Caco-2 (cell line): ENCODE measurements around the gene ARL1. TPM values are rescaled to one million over a fixed set of nuclear protein-coding genes. Genes with fewer than 3 reads are reported as not detected.

Experiments
- BruUV-seq: library from RNA; stranded (reverse); fragments of 400-500 nt; replicated peaks from 2 replicates; lab custom pipeline; 2021; lab: Mats Ljungman, UMichigan
- CTCF ChIA-PET: fragments of 300-600 bp; sonication (Branson Sonifier 250); formaldehyde crosslinking; loops from one replicate; lab custom pipeline; 2022; ENCODE audit warnings: antibody characterized with exemption; lab: Charles Lee
- POLR2A ChIA-PET: fragments of 300-600 bp; sonication (Branson Sonifier 250); formaldehyde crosslinking; loops from one replicate; lab custom pipeline; 2022; ENCODE audit warnings: antibody characterized with exemption; lab: Charles Lee
- DNase-seq, 2 experiments: peaks; one replicate each; pipeline versions ENCODE4 v3.0.0 to v3.0.0-alpha.2; 2020 to 2022
- H3K27me3 ChIP-seq: replicated peaks from 2 replicates; pipeline ENCODE4 v1.6.0; 2011; ENCODE audit warnings: low read length; ENCODE audit not compliant: control insufficient read depth, insufficient read depth
- H3K36me3 ChIP-seq: 2 replicates; pipeline ENCODE4 v1.5.1; 2011; ENCODE audit warnings: low read length; ENCODE audit not compliant: control insufficient read depth, insufficient read depth
- H3K4me1 ChIP-seq: fragments of 250-450 bp; sonication (Bioruptor Pico); 2 replicates; pipeline ENCODE4 v1.5.1; 2020; ENCODE audit warnings: mild to moderate bottlenecking
- H3K4me3 ChIP-seq: 2 replicates; pipeline ENCODE4 v1.5.1; 2011; ENCODE audit warnings: low read depth, mild to moderate bottlenecking, control low read depth, low read length
- H3K9me3 ChIP-seq: fragments of 250-450 bp; sonication (Bioruptor Pico); 2 replicates; pipeline ENCODE4 v1.5.1; 2020; ENCODE audit warnings: mild to moderate bottlenecking, moderate library complexity
- H3K27ac Mint-ChIP-seq: one replicate; pipeline ENCODE4 v1.8.0; 2022; ENCODE audit warnings: mixed read lengths; ENCODE audit not compliant: unreplicated experiment
- H3K27me3 Mint-ChIP-seq: one replicate; pipeline ENCODE4 v1.8.0; 2022; ENCODE audit warnings: mixed read lengths; ENCODE audit not compliant: insufficient read depth, unreplicated experiment
- H3K36me3 Mint-ChIP-seq: one replicate; pipeline ENCODE4 v1.8.0; 2022; ENCODE audit warnings: mild to moderate bottlenecking, mixed read lengths; ENCODE audit not compliant: insufficient read depth, unreplicated experiment
- H3K4me1 Mint-ChIP-seq: one replicate; pipeline ENCODE4 v1.8.0; 2022; ENCODE audit warnings: low read depth, mixed read lengths; ENCODE audit not compliant: unreplicated experiment
- H3K4me3 Mint-ChIP-seq: one replicate; pipeline ENCODE4 v1.8.0; 2022; ENCODE audit warnings: mild to moderate bottlenecking, moderate library complexity, mixed read lengths; ENCODE audit not compliant: unreplicated experiment
- H3K9me3 Mint-ChIP-seq: one replicate; pipeline ENCODE4 v1.8.0; 2022; ENCODE audit warnings: mixed read lengths; ENCODE audit not compliant: unreplicated experiment
- CTCF ChIP-seq, 2 experiments: fragments of 200-600 bp in 1 of 2; IDR thresholded peaks; 1 replicate in 1 of 2; 2 replicates in 1 of 2; pipeline versions ENCODE4 v1.5.1 to v1.8.0; 2011 to 2022; ENCODE audit warnings: antibody characterized with exemption in 1 of 2, control low read depth in 1 of 2, inconsistent platforms in 1 of 2, low read depth in 1 of 2, low read length in 1 of 2, mild to moderate bottlenecking in 1 of 2, moderate library complexity in 1 of 2; ENCODE audit not compliant: insufficient read depth in 1 of 2, severe bottlenecking in 1 of 2, unreplicated experiment in 1 of 2
- intact Hi-C: fragments of 100-400 bp; cut with micrococcal nuclease; formaldehyde crosslinking; loops from one replicate; pipeline ENCODE4 v1.10.0; 2022; ENCODE audit not compliant: unreplicated experiment
- total RNA-seq: library from RNA; stranded (reverse); gene quantifications from 2 replicates; pipeline ENCODE4 v1.2.3, GENCODE V29; 2022

Gene ARL1
- total RNA-seq, 1 experiment from 2014 or later: 119 TPM

GRCh38 chr12:101351682-101352081 is 55.9 kb downstream of the ARL1 start:
- no peaks in the 10 kb centered on the region for H3K4me1 ChIP-seq
- Mint-ChIP-seq H3K27me3 (no peaks in the 10 kb centered on the region), H3K4me3 (no peak overlapping the region), H3K9me3 (no peaks in the 10 kb centered on the region), H3K36me3 (peaks cover 59% of the 10 kb centered on the region), H3K27ac (no peak overlapping the region), H3K4me1 (no peaks in the 10 kb centered on the region)
- no peaks in the 10 kb centered on the region for H3K36me3 ChIP-seq
- DNase-seq: no peak
- intact Hi-C loops: no loop called here
- TF ChIP-seq CTCF (IDR thresholded peaks at IDR 0.05; ENCODE audit: insufficient read depth in 1 of 2, low read depth in 1 of 2, low read length in 1 of 2, severe bottlenecking in 1 of 2, unreplicated experiment in 1 of 2): no peak
- H3K27me3 ChIP-seq: no peaks in the 10 kb centered on the region
- CTCF ChIA-PET: no interaction called here
- 0 out of 2 replicates have a peak, but pooled peaks cover 2% of the 10 kb centered on the region for H3K9me3 ChIP-seq
- POLR2A ChIA-PET: no interaction called here
- no peak overlapping the region for H3K4me3 ChIP-seq
- BruUV-seq: no TSS peak

- no peaks in the 10 kb centered on the region for H3K4me1 ChIP-seq
- H3K36me3 ChIP-seq: no peaks in the 10 kb centered on the region; the same call in 1 of the 2 replicates
- DNase-seq: no peak
- no peaks in the 10 kb centered on the region for H3K27me3 ChIP-seq
- BruUV-seq: no TSS peak
- 0 out of 2 replicates have a peak, but pooled peaks cover 2% of the 10 kb centered on the region for H3K9me3 ChIP-seq
- intact Hi-C loops: no loop called here
- Mint-ChIP-seq H3K4me3 (no peak overlapping the region), H3K9me3 (no peaks in the 10 kb centered on the region), H3K27me3 (no peaks in the 10 kb centered on the region), H3K36me3 (peaks cover 51% of the 10 kb centered on the region), H3K4me1 (no peaks in the 10 kb centered on the region), H3K27ac (no peak overlapping the region)
- CTCF ChIA-PET: no interaction called here
- no peak for TF ChIP-seq CTCF (IDR thresholded peaks at IDR 0.05; ENCODE audit: insufficient read depth in 1 of 2, low read depth in 1 of 2, low read length in 1 of 2, severe bottlenecking in 1 of 2, unreplicated experiment in 1 of 2)
- no peak overlapping the region for H3K4me3 ChIP-seq
- POLR2A ChIA-PET: no interaction called here
Observed at GRCh38 chr12:101343893-101344292, 63.7 kb downstream of the ARL1 start.

Other genes with a start within 250 kb of the ARL1 start
- not detected in 2 replicates for gene SLC5A8, start 197.5 kb downstream of the ARL1 start, total RNA-seq
- gene UTP20, start 127.7 kb downstream of the ARL1 start, total RNA-seq: 23.7 and 24.9 TPM in 2 replicates
- not detected in 2 replicates for gene SPIC, start 67.6 kb upstream of the ARL1 start, total RNA-seq
- 0.19 TPM in 1 of 2 replicates, not detected in the other for gene MYBPC1, start 187.2 kb upstream of the ARL1 start, total RNA-seq